ENCODE data around the gene METTL2A.
"Not testable (repeated sequence)": the region's sequence is repeated elsewhere in the genome, so short reads cannot be mapped to it uniquely, and the experiment has no call there.

Gene METTL2A

DNA sequence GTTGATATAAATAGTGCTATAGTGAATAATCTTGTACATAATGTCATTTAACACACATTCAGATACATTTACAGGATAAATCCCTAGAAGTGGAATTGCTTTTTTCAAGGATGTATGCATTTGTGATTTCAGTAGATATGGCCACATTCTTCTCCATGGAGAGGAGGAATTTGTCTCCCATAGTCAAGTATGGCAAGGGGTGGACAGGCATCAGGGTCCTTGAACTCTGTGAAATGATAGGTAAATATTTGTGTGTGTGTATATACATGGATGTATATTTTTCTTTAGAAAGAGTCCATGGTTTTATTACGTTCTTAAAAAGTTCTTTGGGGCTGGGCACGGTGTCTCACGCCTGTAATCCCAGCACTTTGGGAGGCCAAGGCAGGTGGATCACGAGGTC, 72.6 kb downstream of the METTL2A start:
- not testable (repeated sequence) for H3K27me3 ChIP-seq (ENCODE audit: control insufficient read depth in 1 of 2, insufficient read depth in 2 of 2, low read length in 2 of 2); H3K36me3 ChIP-seq (ENCODE audit: insufficient read depth, low read length); H3K9ac ChIP-seq (ENCODE audit: low read length); H3K27ac ChIP-seq (ENCODE audit: low read depth, low read length); H3K4me3 ChIP-seq (ENCODE audit: low read depth in 1 of 2, low read length in 2 of 2); H3K9me3 ChIP-seq (ENCODE audit: low read length); H3K4me1 ChIP-seq (ENCODE audit: insufficient read depth, low read length)

DNA sequence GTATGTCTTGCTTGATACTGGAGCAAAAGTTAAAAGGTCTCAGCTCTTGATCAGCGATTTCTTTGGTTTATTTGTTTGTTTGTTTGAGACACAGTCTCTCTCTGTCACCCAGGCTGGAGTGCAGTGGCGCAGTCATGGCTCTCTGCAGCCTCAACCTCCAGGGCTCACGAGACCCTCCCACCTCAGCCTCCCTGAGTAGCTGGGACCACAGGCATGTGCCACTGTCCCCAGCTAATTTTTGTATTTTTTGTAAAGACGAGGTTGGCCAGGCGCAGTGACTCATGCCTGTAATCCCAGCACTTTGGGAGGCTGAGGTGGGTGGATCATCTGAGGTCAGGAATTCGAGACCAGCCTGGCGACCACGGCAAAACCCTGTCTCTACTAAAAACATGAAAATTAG, 75.1 kb downstream of the METTL2A start:
- H3K36me3 ChIP-seq (ENCODE audit: insufficient read depth, low read length); H3K9ac ChIP-seq (ENCODE audit: low read length); H3K4me3 ChIP-seq (ENCODE audit: low read depth in 1 of 2, low read length in 2 of 2); H3K27me3 ChIP-seq (ENCODE audit: control insufficient read depth in 1 of 2, insufficient read depth in 2 of 2, low read length in 2 of 2); H3K4me1 ChIP-seq (ENCODE audit: insufficient read depth, low read length); H3K9me3 ChIP-seq (ENCODE audit: low read length); H3K27ac ChIP-seq (ENCODE audit: low read depth, low read length): not testable (repeated sequence)
